ENCODE results near the gene MAGEL2. TPM values are rescaled to one million over a fixed set of nuclear protein-coding genes. Genes with fewer than 3 reads are reported as not detected.

MAGEL2 gene
- polyA plus RNA-seq, 1 donor from 2014 or later = 7.4 TPM

DNA sequence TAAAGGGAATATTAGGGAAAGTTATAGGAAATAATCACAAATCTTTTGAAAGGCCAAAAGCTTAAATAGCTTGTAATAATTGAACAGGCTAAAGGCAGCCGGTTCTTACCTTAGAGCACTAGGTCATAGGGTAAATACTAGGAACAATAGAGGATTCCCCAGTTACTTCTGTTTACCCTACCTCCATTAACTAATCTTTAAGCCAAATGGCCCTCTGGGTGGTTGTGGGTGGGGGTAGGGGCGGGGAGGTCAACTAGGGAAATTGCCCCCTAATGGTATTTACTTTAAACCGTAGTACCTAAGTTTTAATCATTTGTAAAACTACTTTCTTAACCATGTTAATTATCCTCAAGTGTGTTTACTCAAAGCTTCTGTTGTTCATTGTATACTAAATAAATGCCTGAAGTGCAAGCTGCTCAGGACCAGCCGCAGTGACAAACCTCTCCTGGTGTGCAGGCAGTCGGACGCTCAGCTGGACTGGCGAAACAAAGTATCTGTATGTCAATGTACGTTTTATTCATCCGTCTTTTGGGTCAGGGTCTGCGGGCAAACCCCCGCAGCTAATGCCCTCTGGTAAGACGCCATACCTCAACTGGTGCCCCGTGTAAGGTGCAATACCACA lies 18.9 kb downstream of the MAGEL2 start:
- Histone ChIP-seq H3K36me3 (ENCODE audit: insufficient read depth, low read length) (no peaks in the 10 kb centered on the region), H3K4me2 (ENCODE audit: low read length) (no peak overlapping the region), H2AFZ (ENCODE audit: low read depth, low read length) (no peak overlapping the region), H3K4me3 (ENCODE audit: low read length) (no peak overlapping the region), H3K27me3 (ENCODE audit: insufficient read depth, low read depth, low read length) (no peaks in the 10 kb centered on the region), H4K20me1 (ENCODE audit: insufficient read depth) (no peaks in the 10 kb centered on the region), H3K9ac (ENCODE audit: low read length) (no peak overlapping the region), H3K9me2 (ENCODE audit: insufficient read depth, low read length) (no peaks in the 10 kb centered on the region), H3K9me3 (ENCODE audit: low read length) (no peaks in the 10 kb centered on the region), H3F3A (ENCODE audit: insufficient read depth, low read length, poor library complexity, severe bottlenecking) (no peaks in the 10 kb centered on the region), H3K79me2 (replicated peaks; ENCODE audit: insufficient read depth, low read length) (no peaks in the 10 kb centered on the region), H3K27ac (ENCODE audit: low read length) (no peak overlapping the region)
- TF ChIP-seq SMC3 (conservative IDR thresholded peaks at IDR 0.05; ENCODE audit: poor library complexity) (no peak), EP300 (conservative IDR thresholded peaks at IDR 0.05; ENCODE audit: poor library complexity, severe bottlenecking) (no peak), MXI1 (conservative IDR thresholded peaks at IDR 0.05; ENCODE audit: poor library complexity, severe bottlenecking) (no peak), TAF1 (IDR thresholded peaks at IDR 0.05; ENCODE audit: low read depth) (no peak), POLR2AphosphoS5 (IDR thresholded peaks at IDR 0.05) (no peak), RAD21 (conservative IDR thresholded peaks at IDR 0.05) (no peak), EZH2 (IDR thresholded peaks at IDR 0.05; ENCODE audit: borderline replicate concordance, insufficient read depth, low read length, poor library complexity, severe bottlenecking) (no peak)
- TF ChIP-seq, protein P1, sequence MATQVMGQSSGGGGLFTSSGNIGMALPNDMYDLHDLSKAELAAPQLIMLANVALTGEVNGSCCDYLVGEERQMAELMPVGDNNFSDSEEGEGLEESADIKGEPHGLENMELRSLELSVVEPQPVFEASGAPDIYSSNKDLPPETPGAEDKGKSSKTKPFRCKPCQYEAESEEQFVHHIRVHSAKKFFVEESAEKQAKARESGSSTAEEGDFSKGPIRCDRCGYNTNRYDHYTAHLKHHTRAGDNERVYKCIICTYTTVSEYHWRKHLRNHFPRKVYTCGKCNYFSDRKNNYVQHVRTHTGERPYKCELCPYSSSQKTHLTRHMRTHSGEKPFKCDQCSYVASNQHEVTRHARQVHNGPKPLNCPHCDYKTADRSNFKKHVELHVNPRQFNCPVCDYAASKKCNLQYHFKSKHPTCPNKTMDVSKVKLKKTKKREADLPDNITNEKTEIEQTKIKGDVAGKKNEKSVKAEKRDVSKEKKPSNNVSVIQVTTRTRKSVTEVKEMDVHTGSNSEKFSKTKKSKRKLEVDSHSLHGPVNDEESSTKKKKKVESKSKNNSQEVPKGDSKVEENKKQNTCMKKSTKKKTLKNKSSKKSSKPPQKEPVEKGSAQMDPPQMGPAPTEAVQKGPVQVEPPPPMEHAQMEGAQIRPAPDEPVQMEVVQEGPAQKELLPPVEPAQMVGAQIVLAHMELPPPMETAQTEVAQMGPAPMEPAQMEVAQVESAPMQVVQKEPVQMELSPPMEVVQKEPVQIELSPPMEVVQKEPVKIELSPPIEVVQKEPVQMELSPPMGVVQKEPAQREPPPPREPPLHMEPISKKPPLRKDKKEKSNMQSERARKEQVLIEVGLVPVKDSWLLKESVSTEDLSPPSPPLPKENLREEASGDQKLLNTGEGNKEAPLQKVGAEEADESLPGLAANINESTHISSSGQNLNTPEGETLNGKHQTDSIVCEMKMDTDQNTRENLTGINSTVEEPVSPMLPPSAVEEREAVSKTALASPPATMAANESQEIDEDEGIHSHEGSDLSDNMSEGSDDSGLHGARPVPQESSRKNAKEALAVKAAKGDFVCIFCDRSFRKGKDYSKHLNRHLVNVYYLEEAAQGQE (IDR thresholded peaks at IDR 0.05; ENCODE audit: borderline replicate concordance) = no peak

DNA sequence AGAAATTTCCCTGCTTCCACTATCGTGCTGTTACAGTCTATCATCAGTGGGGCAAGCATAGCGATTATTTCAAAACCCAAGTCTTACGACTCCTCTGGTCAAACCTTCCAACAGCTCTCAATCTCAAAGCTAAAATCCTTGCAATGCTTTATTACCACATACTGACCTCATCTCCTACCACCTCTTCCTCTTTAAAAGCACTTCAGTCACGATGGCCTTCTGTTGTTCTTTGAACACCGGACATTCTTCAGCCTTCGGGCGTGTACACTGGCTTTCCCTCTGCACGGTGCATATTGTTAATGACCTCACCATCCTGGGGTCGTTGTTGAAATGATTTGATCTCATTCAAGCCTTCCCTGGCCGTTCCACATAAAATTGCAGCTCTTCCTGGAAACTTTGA lies 31.1 kb downstream of the MAGEL2 start:
- no peaks in the 10 kb centered on the region for H3K27me3 ChIP-seq (ENCODE audit: insufficient read depth, low read depth, low read length)
- H3F3A ChIP-seq (ENCODE audit: insufficient read depth, low read length, poor library complexity, severe bottlenecking) = no peaks in the 10 kb centered on the region
- H3K9me3 ChIP-seq (ENCODE audit: low read length) = no peaks in the 10 kb centered on the region
- no peak overlapping the region for H3K4me3 ChIP-seq (ENCODE audit: low read length)
- no peaks in the 10 kb centered on the region for H3K79me2 ChIP-seq (replicated peaks; ENCODE audit: insufficient read depth, low read length)
- H3K36me3 ChIP-seq (ENCODE audit: insufficient read depth, low read length) = no peaks in the 10 kb centered on the region
- H4K20me1 ChIP-seq (ENCODE audit: insufficient read depth) = no peaks in the 10 kb centered on the region
- no peak overlapping the region for H3K27ac ChIP-seq (ENCODE audit: low read length)
- no peaks in the 10 kb centered on the region for H3K9me2 ChIP-seq (ENCODE audit: insufficient read depth, low read length)
- TF ChIP-seq, protein P1 (IDR thresholded peaks at IDR 0.05; ENCODE audit: borderline replicate concordance) = no peak
- TF ChIP-seq EZH2 (IDR thresholded peaks at IDR 0.05; ENCODE audit: borderline replicate concordance, insufficient read depth, low read length, poor library complexity, severe bottlenecking) (no peak), TAF1 (IDR thresholded peaks at IDR 0.05; ENCODE audit: low read depth) (no peak), SMC3 (conservative IDR thresholded peaks at IDR 0.05; ENCODE audit: poor library complexity) (no peak), MXI1 (conservative IDR thresholded peaks at IDR 0.05; ENCODE audit: poor library complexity, severe bottlenecking) (no peak), RAD21 (conservative IDR thresholded peaks at IDR 0.05) (no peak), CTCF (IDR thresholded peaks at IDR 0.05; ENCODE audit: poor library complexity, severe bottlenecking) (no peak), EP300 (conservative IDR thresholded peaks at IDR 0.05; ENCODE audit: poor library complexity, severe bottlenecking) (no peak), POLR2AphosphoS5 (IDR thresholded peaks at IDR 0.05) (no peak)
- no peak overlapping the region for H3K9ac ChIP-seq (ENCODE audit: low read length)
- no peak overlapping the region for H2AFZ ChIP-seq (ENCODE audit: low read depth, low read length)
- no peak overlapping the region for H3K4me2 ChIP-seq (ENCODE audit: low read length)

Data from neural cell (in vitro differentiated cells).